ENCODE results near the gene CELF4.

GRCh38 chr18:37407571-37407970 is 158.0 kb downstream of the CELF4 start:
- TF ChIP-seq CTCF (IDR thresholded peaks at IDR 0.05; ENCODE audit: low read depth, low read length, poor library complexity, severe bottlenecking) (no peak), EZH2phosphoT487 (IDR thresholded peaks at IDR 0.05; ENCODE audit: borderline replicate concordance, low read length) (no peak)
